NB4 (cell line): ENCODE results near the gene GAGE10.
A peak's percentile ranks its signal among the peaks of the same experiment; 100 is the strongest.
"Not testable (repeated sequence)": the region's sequence is repeated elsewhere in the genome, so short reads cannot be mapped to it uniquely, and the experiment has no call there.

ENCODE experiments used
- DNase-seq: peaks from one replicate; pipeline ENCODE4 v3.0.0; 2010; ENCODE audit warnings: low read depth
- H3K4me3 ChIP-seq: one replicate; pipeline ENCODE4 v1.5.1; 2011; ENCODE audit warnings: mild to moderate bottlenecking, low read depth, low read length, moderate library complexity
- MYC ChIP-seq: IDR thresholded peaks from 2 replicates; pipeline ENCODE4 v1.6.1; 2011; ENCODE audit warnings: low read depth, low read length
- POLR2A ChIP-seq: IDR thresholded peaks from 2 replicates; pipeline ENCODE4 v1.6.1; 2011; ENCODE audit warnings: mild to moderate bottlenecking; ENCODE audit not compliant: insufficient read length; ENCODE audit errors: extremely low read depth
- TF ChIP-seq, protein P1 (sequence below): IDR thresholded peaks from 2 replicates; pipeline ENCODE4 v1.6.1; 2011; ENCODE audit warnings: low read depth, low read length
- TF ChIP-seq, protein P2 (sequence below): IDR thresholded peaks from one replicate; pipeline ENCODE4 v1.5.1; 2012; ENCODE audit warnings: low read depth, low read length

GAGE10 gene

DNA sequence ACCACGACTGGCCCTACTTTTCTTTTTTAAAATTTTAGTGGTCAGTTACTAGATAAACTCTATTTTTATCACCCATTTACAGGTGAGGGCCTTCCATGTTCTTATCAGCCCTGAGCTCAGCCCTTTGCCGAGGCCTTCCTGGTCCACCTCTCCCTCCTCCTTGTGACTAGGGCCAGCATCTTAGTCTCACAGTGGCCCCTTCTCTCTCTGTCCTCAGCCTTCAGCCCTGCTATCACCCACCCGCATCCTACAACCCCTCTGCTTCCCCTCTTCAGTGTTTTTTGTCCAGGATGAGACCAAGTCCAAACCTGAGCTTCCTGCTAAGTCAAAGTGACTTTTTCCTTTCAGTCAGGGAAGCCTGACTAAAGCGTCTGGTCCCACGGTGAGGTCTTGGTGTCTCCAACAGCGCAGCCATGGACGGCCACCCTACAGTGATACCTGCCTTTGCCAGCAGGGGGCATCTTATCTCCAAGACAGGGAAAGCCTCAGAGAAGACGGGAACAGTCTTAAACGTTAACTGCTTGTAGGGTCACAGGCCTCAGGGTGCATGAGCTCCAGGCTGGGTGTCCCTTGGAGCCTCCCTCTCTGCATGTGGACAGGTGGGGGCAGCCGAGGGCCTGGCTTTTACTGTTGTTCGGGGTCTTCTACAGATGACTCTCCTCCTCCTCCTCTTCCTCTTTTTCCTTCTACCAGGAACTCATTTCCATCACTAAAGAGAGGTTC, 11.7 kb upstream of the GAGE10 start:
- TF ChIP-seq, protein P1, sequence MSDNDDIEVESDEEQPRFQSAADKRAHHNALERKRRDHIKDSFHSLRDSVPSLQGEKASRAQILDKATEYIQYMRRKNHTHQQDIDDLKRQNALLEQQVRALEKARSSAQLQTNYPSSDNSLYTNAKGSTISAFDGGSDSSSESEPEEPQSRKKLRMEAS: no peak
- TF ChIP-seq, protein P2, sequence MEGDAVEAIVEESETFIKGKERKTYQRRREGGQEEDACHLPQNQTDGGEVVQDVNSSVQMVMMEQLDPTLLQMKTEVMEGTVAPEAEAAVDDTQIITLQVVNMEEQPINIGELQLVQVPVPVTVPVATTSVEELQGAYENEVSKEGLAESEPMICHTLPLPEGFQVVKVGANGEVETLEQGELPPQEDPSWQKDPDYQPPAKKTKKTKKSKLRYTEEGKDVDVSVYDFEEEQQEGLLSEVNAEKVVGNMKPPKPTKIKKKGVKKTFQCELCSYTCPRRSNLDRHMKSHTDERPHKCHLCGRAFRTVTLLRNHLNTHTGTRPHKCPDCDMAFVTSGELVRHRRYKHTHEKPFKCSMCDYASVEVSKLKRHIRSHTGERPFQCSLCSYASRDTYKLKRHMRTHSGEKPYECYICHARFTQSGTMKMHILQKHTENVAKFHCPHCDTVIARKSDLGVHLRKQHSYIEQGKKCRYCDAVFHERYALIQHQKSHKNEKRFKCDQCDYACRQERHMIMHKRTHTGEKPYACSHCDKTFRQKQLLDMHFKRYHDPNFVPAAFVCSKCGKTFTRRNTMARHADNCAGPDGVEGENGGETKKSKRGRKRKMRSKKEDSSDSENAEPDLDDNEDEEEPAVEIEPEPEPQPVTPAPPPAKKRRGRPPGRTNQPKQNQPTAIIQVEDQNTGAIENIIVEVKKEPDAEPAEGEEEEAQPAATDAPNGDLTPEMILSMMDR: peak; percentile 64
- no peak for TF ChIP-seq POLR2A
- DNase-seq: peak; percentile 74
- no peak overlapping the region for H3K4me3 ChIP-seq

DNA sequence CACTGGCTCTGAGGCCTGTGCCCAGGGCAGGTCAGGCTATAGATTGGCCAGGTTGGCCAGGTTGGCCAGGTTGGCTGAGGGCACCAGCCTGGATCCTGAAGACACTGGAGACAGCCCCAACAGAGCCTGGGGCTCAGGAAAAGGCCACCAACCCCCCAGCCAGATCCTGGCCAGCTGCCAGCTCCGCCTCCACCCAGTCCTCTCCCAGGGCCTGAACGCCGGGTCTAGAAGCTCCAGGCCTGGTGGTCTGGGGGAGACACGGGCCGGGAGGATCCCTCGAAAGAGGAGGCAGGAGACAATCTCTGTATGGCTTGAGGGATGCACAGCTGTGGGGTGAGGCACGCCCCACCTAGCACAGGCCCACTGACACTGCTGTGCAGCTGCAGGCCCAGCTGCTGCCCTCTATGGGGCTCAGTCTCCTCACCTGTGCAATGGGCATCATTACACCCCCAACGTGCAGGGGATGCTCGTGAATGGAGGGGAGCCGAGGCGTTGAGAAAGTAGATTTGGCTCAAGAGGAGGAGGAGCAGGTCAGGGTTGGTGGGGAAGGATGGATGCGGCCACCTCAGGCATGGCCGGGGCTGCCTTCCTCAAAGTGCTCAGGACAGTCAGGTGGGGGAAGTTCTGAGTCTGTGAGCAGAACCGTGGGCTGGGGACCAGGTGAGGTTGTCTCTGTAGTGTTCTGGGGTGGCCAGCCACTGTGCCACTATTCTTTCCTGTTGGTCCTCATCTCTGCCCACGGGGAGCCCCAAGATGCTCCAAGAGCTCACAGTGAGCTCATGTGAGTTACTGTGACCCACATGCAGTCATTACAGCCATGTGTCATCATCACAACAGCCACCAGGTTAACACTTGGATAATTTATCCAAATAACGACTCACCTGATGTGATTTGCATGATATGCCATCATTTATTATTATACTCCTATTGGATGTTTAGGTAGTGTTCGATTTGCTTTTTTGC, 10.8 kb upstream of the GAGE10 start:
- no peak for DNase-seq
- TF ChIP-seq, protein P2: no peak
- TF ChIP-seq, protein P1: no peak
- TF ChIP-seq POLR2A (no peak), MYC (no peak)
- no peak overlapping the region for H3K4me3 ChIP-seq

DNA sequence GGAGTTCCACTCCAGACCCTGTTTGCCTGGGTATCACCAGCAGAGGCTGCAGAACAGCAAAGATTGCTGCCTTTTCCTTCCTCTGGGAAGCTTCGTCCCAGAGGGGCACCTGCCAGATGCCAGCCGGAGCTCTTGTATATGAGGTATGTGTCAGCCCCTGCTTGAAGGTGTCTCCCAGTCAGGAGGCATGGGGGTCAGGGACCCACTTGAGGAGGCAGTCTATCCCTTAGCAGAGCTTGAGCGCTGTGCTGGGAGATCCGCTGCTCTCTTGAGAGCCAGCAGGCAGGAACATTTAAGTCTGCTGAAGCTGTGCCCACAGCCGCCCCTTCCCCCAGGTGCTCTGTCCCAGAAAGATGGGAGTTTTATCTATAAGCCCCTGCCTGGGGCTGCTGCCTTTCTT, 4.2 kb upstream of the GAGE10 start:
- not testable (repeated sequence) for DNase-seq, H3K4me3 ChIP-seq

DNA sequence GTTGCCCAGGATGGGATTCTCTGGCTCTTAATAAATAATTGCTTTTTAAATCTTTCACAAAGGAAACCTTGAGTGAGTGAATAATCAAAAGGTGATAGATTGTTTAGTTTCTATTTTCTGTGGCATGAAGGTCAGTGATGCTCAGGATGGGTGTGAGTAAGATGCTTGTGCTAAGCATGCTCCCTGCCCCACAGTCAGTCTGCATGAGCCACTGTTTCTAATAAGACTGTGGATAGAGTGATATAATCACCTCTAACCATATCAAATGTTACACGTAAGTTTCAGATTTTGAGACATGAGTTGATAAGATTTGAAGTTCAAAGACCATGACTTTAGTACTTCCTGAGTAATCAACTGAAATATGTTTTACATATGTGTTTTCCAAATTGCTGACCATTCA, 2.7 kb upstream of the GAGE10 start:
- no peak for DNase-seq
- TF ChIP-seq, protein P2: no peak
- TF ChIP-seq, protein P1: no peak
- no peak for TF ChIP-seq MYC
- TF ChIP-seq POLR2A: no peak
- no peak overlapping the region for H3K4me3 ChIP-seq

DNA sequence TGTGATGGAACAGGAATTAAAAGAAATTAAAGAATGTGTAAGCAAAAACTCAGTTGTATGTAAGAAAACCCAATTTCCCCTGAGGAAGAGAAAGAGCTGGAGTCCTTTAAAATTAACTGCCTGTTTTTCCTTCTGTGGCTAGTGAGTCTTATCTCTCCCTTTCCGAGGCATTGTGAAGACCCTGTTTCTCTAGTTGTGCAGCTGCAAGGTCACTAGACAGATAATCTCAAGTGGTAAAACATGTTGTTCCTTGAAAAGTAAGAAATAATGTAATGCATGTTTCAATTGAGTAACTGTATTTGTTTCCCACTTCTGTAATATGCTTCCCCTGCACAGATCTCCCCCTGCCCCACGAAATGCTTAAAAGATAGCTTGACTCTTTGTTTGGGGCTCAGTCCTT, 4.3 kb downstream of the GAGE10 start:
- not testable (repeated sequence) for H3K4me3 ChIP-seq, DNase-seq

DNA sequence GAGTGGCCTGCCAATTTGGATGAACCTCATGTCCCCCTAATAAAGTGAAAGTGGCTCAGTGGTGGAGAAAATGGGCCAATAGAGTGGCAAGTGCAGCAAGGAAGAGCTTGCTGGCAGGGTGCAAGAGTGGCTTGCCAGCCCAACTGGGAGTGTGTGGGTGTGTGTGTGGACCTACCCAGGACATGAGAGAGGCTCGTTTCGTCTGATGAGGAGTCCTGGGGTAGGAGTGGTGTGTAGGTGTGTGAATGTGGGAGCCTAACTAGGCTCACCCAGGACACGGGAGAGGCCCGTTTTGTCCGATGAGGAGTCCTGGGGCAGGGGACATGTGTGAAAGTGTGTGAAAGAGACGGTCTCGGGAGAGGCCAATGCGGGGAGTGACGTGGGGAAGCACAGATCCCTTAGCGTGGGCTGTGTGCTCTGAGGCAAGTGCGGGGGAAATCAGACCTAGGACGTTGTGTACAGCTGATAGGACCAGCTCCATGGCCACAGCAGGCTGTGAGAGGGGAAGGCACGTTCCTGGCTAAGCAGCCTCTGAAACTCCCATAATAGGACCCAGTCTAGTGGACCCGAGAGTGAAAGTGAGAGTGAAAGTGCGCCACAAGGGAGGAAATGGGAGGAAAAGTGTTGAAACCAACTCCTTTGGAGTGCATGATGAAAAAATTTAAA, 5.3 kb downstream of the GAGE10 start:
- no peak overlapping the region for H3K4me3 ChIP-seq
- TF ChIP-seq, protein P2: no peak
- no peak for TF ChIP-seq POLR2A
- TF ChIP-seq MYC: no peak
- TF ChIP-seq, protein P1: no peak
- peak; percentile 34 for DNase-seq
